Stimulated activated memory B cell treated with anti-CD40 and anti-IgM and Interleukin-4, amounts not matched to agents 10 μg/mL and 1 μg/mL and 100 μg/mL, for 72 hours (primary cell): ENCODE measurements around the gene MLXIP.
"Not testable (repeated sequence)": the region's sequence is repeated elsewhere in the genome, so short reads cannot be mapped to it uniquely, and the experiment has no call there.

Source experiments
- ATAC-seq: fragments of 150-1000 bp; cut with Tn5 transposase; 2 replicates; pipeline ENCODE4 v1.10.0; 2021
- H3K27ac Mint-ChIP-seq: one replicate; pipeline ENCODE4 v1.8.0; 2022; ENCODE audit warnings: mild to moderate bottlenecking, mixed read lengths
- H3K27me3 Mint-ChIP-seq: one replicate; pipeline ENCODE4 v1.8.0; 2022; ENCODE audit warnings: mixed read lengths
- H3K36me3 Mint-ChIP-seq: one replicate; pipeline ENCODE4 v1.8.0; 2022; ENCODE audit warnings: mixed read lengths
- H3K4me1 Mint-ChIP-seq: one replicate; pipeline ENCODE4 v1.8.0; 2022; ENCODE audit warnings: mixed read lengths
- H3K4me3 Mint-ChIP-seq: one replicate; pipeline ENCODE4 v1.8.0; 2022; ENCODE audit warnings: mild to moderate bottlenecking, moderate library complexity, mixed read lengths
- H3K9me3 Mint-ChIP-seq: one replicate; pipeline ENCODE4 v1.8.0; 2022; ENCODE audit warnings: mixed read lengths

The MLXIP gene

GRCh38 chr12:122046145-122046544, 32.4 kb upstream of the MLXIP start:
- Mint-ChIP-seq H3K36me3 (peaks cover 35% of the 10 kb centered on the region), H3K27me3 (no peaks in the 10 kb centered on the region)

GRCh38 chr12:122048151-122048550, 30.4 kb upstream of the MLXIP start:
- H3K27ac Mint-ChIP-seq: no peak overlapping the region
- H3K27me3 Mint-ChIP-seq: no peaks in the 10 kb centered on the region
- H3K9me3 Mint-ChIP-seq: no peaks in the 10 kb centered on the region
- H3K4me3 Mint-ChIP-seq: no peak overlapping the region
- H3K36me3 Mint-ChIP-seq: peaks cover 26% of the 10 kb centered on the region
- H3K4me1 Mint-ChIP-seq: no peaks in the 10 kb centered on the region
- no peak for ATAC-seq

More at GRCh38 chr12:122046145-122046544, 32.4 kb upstream of the MLXIP start:
- no peaks in the 10 kb centered on the region for H3K4me1 Mint-ChIP-seq
- no peaks in the 10 kb centered on the region for H3K9me3 Mint-ChIP-seq
- peak; percentile 16 for ATAC-seq
- no peak overlapping the region for H3K4me3 Mint-ChIP-seq
- H3K27ac Mint-ChIP-seq: no peak overlapping the region

- Mint-ChIP-seq H3K27ac (no peak overlapping the region), H3K4me1 (peaks cover 9% of the 10 kb centered on the region), H3K36me3 (peaks cover 26% of the 10 kb centered on the region), H3K27me3 (no peaks in the 10 kb centered on the region), H3K9me3 (no peaks in the 10 kb centered on the region), H3K4me3 (no peak overlapping the region)
- ATAC-seq: no peak
These were observed 28.7 kb upstream of the MLXIP start for GRCh38 chr12:122049827-122050226.

- peaks cover 22% of the 10 kb centered on the region for H3K36me3 Mint-ChIP-seq
- no peak overlapping the region for H3K4me3 Mint-ChIP-seq
- no peak for ATAC-seq
- no peak overlapping the region for H3K27ac Mint-ChIP-seq
- no peaks in the 10 kb centered on the region for H3K27me3 Mint-ChIP-seq
- H3K4me1 Mint-ChIP-seq: peaks cover 9% of the 10 kb centered on the region
- no peaks in the 10 kb centered on the region for H3K9me3 Mint-ChIP-seq
These were observed 27.9 kb upstream of the MLXIP start for GRCh38 chr12:122050706-122051105.

- ATAC-seq: no peak
- H3K4me1 Mint-ChIP-seq: peaks cover 9% of the 10 kb centered on the region
- no peak overlapping the region for H3K27ac Mint-ChIP-seq
- peaks cover 16% of the 10 kb centered on the region for H3K36me3 Mint-ChIP-seq
- H3K4me3 Mint-ChIP-seq: no peak overlapping the region
- no peaks in the 10 kb centered on the region for H3K9me3 Mint-ChIP-seq
- H3K27me3 Mint-ChIP-seq: no peaks in the 10 kb centered on the region
These were observed 27.2 kb upstream of the MLXIP start for GRCh38 chr12:122051231-122051876.

- ATAC-seq: no peak
- Mint-ChIP-seq H3K4me3 (no peak overlapping the region), H3K27me3 (no peaks in the 10 kb centered on the region), H3K9me3 (no peaks in the 10 kb centered on the region), H3K4me1 (peaks cover 9% of the 10 kb centered on the region), H3K27ac (no peak overlapping the region), H3K36me3 (peaks cover 23% of the 10 kb centered on the region)
These were observed 26.3 kb upstream of the MLXIP start for GRCh38 chr12:122052285-122052684.

- Mint-ChIP-seq H3K27ac (no peak overlapping the region), H3K4me1 (peaks cover 9% of the 10 kb centered on the region), H3K4me3 (no peak overlapping the region), H3K36me3 (peaks cover 28% of the 10 kb centered on the region), H3K27me3 (no peaks in the 10 kb centered on the region), H3K9me3 (no peaks in the 10 kb centered on the region)
- no peak for ATAC-seq
These were observed 23.6 kb upstream of the MLXIP start for GRCh38 chr12:122054842-122055520.

- H3K27me3 Mint-ChIP-seq, H3K9me3 Mint-ChIP-seq, H3K4me3 Mint-ChIP-seq, ATAC-seq, H3K4me1 Mint-ChIP-seq: not testable (repeated sequence)
- Mint-ChIP-seq H3K27ac (peak overlapping the region; percentile 2), H3K36me3 (peaks cover 33% of the 10 kb centered on the region)
These were observed 22.1 kb upstream of the MLXIP start for GRCh38 chr12:122056406-122056805.

- Mint-ChIP-seq H3K36me3 (peaks cover 33% of the 10 kb centered on the region), H3K4me1 (peaks cover 9% of the 10 kb centered on the region), H3K9me3 (no peaks in the 10 kb centered on the region), H3K27ac (peak overlapping the region; percentile 2), H3K27me3 (no peaks in the 10 kb centered on the region), H3K4me3 (no peak overlapping the region)
- no peak for ATAC-seq
These were observed 21.4 kb upstream of the MLXIP start for GRCh38 chr12:122057007-122057735.

- H3K4me1 Mint-ChIP-seq: peaks cover 10% of the 10 kb centered on the region
- no peak overlapping the region for H3K4me3 Mint-ChIP-seq
- ATAC-seq: no peak
- H3K27ac Mint-ChIP-seq: peak overlapping the region; percentile 2
- H3K36me3 Mint-ChIP-seq: peaks cover 33% of the 10 kb centered on the region
- no peaks in the 10 kb centered on the region for H3K9me3 Mint-ChIP-seq
- H3K27me3 Mint-ChIP-seq: no peaks in the 10 kb centered on the region
These were observed 20.8 kb upstream of the MLXIP start for GRCh38 chr12:122057769-122058168.

- H3K4me1 Mint-ChIP-seq: peaks cover 18% of the 10 kb centered on the region
- H3K36me3 Mint-ChIP-seq: peaks cover 33% of the 10 kb centered on the region
- ATAC-seq: no peak
- H3K27me3 Mint-ChIP-seq: no peaks in the 10 kb centered on the region
- no peak overlapping the region for H3K4me3 Mint-ChIP-seq
- H3K27ac Mint-ChIP-seq: no peak overlapping the region
- no peaks in the 10 kb centered on the region for H3K9me3 Mint-ChIP-seq
These were observed 19.9 kb upstream of the MLXIP start for GRCh38 chr12:122058549-122059149.

GRCh38 chr12:122059203-122059960, 19.2 kb upstream of the MLXIP start:
- Mint-ChIP-seq H3K27me3 (no peaks in the 10 kb centered on the region), H3K4me1 (peaks cover 20% of the 10 kb centered on the region), H3K4me3 (no peak overlapping the region), H3K27ac (no peak overlapping the region), H3K9me3 (no peaks in the 10 kb centered on the region), H3K36me3 (peaks cover 28% of the 10 kb centered on the region)
- ATAC-seq: no peak

GRCh38 chr12:122060081-122060501, 18.5 kb upstream of the MLXIP start:
- Mint-ChIP-seq H3K4me1 (peaks cover 24% of the 10 kb centered on the region), H3K27ac (no peak overlapping the region), H3K9me3 (no peaks in the 10 kb centered on the region), H3K36me3 (peaks cover 24% of the 10 kb centered on the region), H3K27me3 (no peaks in the 10 kb centered on the region), H3K4me3 (no peak overlapping the region)
- ATAC-seq: no peak

- Mint-ChIP-seq H3K36me3 (peaks cover 24% of the 10 kb centered on the region), H3K27ac (no peak overlapping the region)
- ATAC-seq: no peak
These were observed 17.3 kb upstream of the MLXIP start for GRCh38 chr12:122061253-122061652.

More at GRCh38 chr12:122061253-122061652, 17.3 kb upstream of the MLXIP start:
- Mint-ChIP-seq H3K9me3 (no peaks in the 10 kb centered on the region), H3K27me3 (no peaks in the 10 kb centered on the region), H3K4me3 (no peak overlapping the region), H3K4me1 (peaks cover 27% of the 10 kb centered on the region)
